Body of pancreas (tissue), 4 donors: ENCODE results near the gene HBQ1. TPM values are rescaled to one million over a fixed set of nuclear protein-coding genes. Genes with fewer than 3 reads are reported as not detected.
"Not testable (repeated sequence)": the region's sequence is repeated elsewhere in the genome, so short reads cannot be mapped to it uniquely, and the experiment has no call there.

Experiments used
- ATAC-seq: fragments of 150-250 bp; one replicate; pipeline ENCODE4 v1.9.1; 2016
- DNase-seq, 4 donors: peaks; one replicate each; pipeline ENCODE4 v3.0.0-alpha.2; 2019
- H3K27ac ChIP-seq, 4 donors: fragments of 200-600 bp; sonication (generic); 1 replicate in 3 of 4; 2 replicates in 1 of 4; pipeline versions ENCODE4 v1.5.1 to v1.6.1; 2016 to 2019; ENCODE audit warnings: mild to moderate bottlenecking in 1 of 4, mixed read lengths in 1 of 4, moderate library complexity in 1 of 4
- H3K27me3 ChIP-seq, 2 donors: fragments of 200-600 bp; sonication (generic); one replicate each; pipeline ENCODE4 v1.6.0; 2016; ENCODE audit warnings: mild to moderate bottlenecking in 1 of 2
- H3K36me3 ChIP-seq, 2 donors: fragments of 200-600 bp; sonication (generic); replicated peaks in 1 of 2; 2 replicates each; pipeline ENCODE4 v1.5.1; 2016; ENCODE audit warnings: low read depth in 2 of 2; ENCODE audit not compliant: insufficient read depth in 1 of 2
- H3K4me1 ChIP-seq: fragments of 200-600 bp; sonication (generic); one replicate; pipeline ENCODE4 v1.6.0; 2016
- H3K4me3 ChIP-seq, 2 donors: fragments of 200-600 bp; sonication (generic); 1 replicate in 1 of 2; 2 replicates in 1 of 2; pipeline ENCODE4 v1.5.1; 2016 to 2019
- H3K9me3 ChIP-seq, 3 donors: fragments of 200-600 bp; sonication (generic); 1 replicate in 2 of 3; 2 replicates in 1 of 3; pipeline ENCODE4 v1.5.1; 2016
- CTCF ChIP-seq, 7 experiments: fragments of 450-650 bp in 4 of 7; fragments of 200-600 bp in 3 of 7; sonication (generic) in 3 of 7; IDR thresholded peaks; one replicate each; pipeline ENCODE4 v1.5.1; 2016 to 2019; ENCODE audit warnings: antibody characterized with exemption in 7 of 7
- POLR2A ChIP-seq, 3 donors: fragments of 450-650 bp; IDR thresholded peaks; one replicate each; pipeline ENCODE4 v1.6.1; 2016; ENCODE audit warnings: antibody characterized with exemption in 3 of 3, mild to moderate bottlenecking in 2 of 3
- WGBS, 2 donors: methylation state at CpG; one replicate each; pipeline ENCODE4 v1.1.5; 2017; 5-methylcytosine and 5-hydroxymethylcytosine counted together
- intact Hi-C: fragments of 100-400 bp; cut with DNase I; formaldehyde crosslinking; loops from one replicate; pipeline ENCODE4 v1.15.1; 2023
- small RNA-seq: library from RNA; depleted of rRNA; stranded (forward); fragments of <200 nt; gene quantifications from one replicate; pipeline ENCODE3, GENCODE V24; 2016
- total RNA-seq, 2 donors: library from RNA; depleted of rRNA; stranded (reverse); fragments of >200 nt; gene quantifications; one replicate each; pipeline ENCODE4 v1.1.0, GENCODE V29; 2016

HBQ1 gene
- total RNA-seq, 2 donors from 2014 or later: not detected

GRCh38 chr16:229731-230281 is 49.5 kb downstream of the HBQ1 start:
- peak overlapping the region in 3 of 4 donors; percentile 83 to 97 (median 84) for H3K27ac ChIP-seq
- H3K4me1 ChIP-seq: peaks cover 16% of the 10 kb centered on the region
- no peaks in the 10 kb centered on the region for H3K27me3 ChIP-seq
- H3K9me3 ChIP-seq: no peaks in the 10 kb centered on the region
- 71% methylated on average over 22 of the region's 22 CpGs for WGBS, 2 donors
- ATAC-seq (no peak), DNase-seq (no peak)
- intact Hi-C loops: no loop called here
- H3K36me3 ChIP-seq: peaks cover 0 to 9% of the 10 kb centered on the region in 2 donors
- H3K4me3 ChIP-seq: no peak overlapping the region
- TF ChIP-seq POLR2A (IDR thresholded peaks at IDR 0.05): no peak
- no peak for TF ChIP-seq CTCF (IDR thresholded peaks at IDR 0.05)

GRCh38 chr16:230351-230750 is 50.1 kb downstream of the HBQ1 start:
- H3K27ac ChIP-seq, H3K36me3 ChIP-seq, H3K9me3 ChIP-seq, H3K27me3 ChIP-seq, H3K4me3 ChIP-seq, intact Hi-C loops, ATAC-seq, DNase-seq: not testable (repeated sequence)
- 88 to 89% methylated on average over 18 of the region's 18 CpGs for WGBS, 2 donors
- H3K4me1 ChIP-seq: peaks cover 16% of the 10 kb centered on the region

Small RNA genes within 50 kb of the gene (small RNA-seq; reads per million reads assigned to genes)
- gene RF00019: not detected

Other genes with a start within 250 kb of the HBQ1 start
- gene POLR3K, start 126.9 kb upstream of the HBQ1 start, total RNA-seq: 1 to 10 TPM; 2.6 to 5.6 TPM
- gene SNRNP25, start 126.6 kb upstream of the HBQ1 start, total RNA-seq: 10 to 100 TPM; 13.2 to 13.5 TPM
- 10 to 100 TPM; 16.3 to 27.7 TPM for gene RHBDF1, start 107.8 kb upstream of the HBQ1 start, total RNA-seq
- 10 to 100 TPM; 65.6 to 66.9 TPM for gene MPG, start 102.2 kb upstream of the HBQ1 start, total RNA-seq
- 10 to 100 TPM; 10.6 to 23.7 TPM for gene NPRL3, start 41.8 kb upstream of the HBQ1 start, total RNA-seq
- gene HBZ, start 27.8 kb upstream of the HBQ1 start, total RNA-seq: not detected
- gene HBM, start 14.5 kb upstream of the HBQ1 start, total RNA-seq: not detected
- 10 to 100 TPM in 1 of 2 donors, 1 to 10 TPM in 1; 6.0 to 23.4 TPM for gene HBA2, start 7.6 kb upstream of the HBQ1 start, total RNA-seq
- gene HBA1, start 3.8 kb upstream of the HBQ1 start, total RNA-seq: not detected
- 100 to 1,000 TPM; 106 to 162 TPM for gene LUC7L, start 49.0 kb downstream of the HBQ1 start, total RNA-seq
- gene FAM234A, start 54.4 kb downstream of the HBQ1 start, total RNA-seq: 10 to 100 TPM; 44.2 to 50.8 TPM
- 10 to 100 TPM; 15.6 to 95.9 TPM for gene RGS11, start 95.5 kb downstream of the HBQ1 start, total RNA-seq
- 100 to 1,000 TPM; 102 to 140 TPM for gene ARHGDIG, start 100.1 kb downstream of the HBQ1 start, total RNA-seq
- gene PDIA2, start 102.7 kb downstream of the HBQ1 start, total RNA-seq: 1,000 to 10,000 TPM in 1 of 2 donors, 100 to 1,000 TPM in 1; 517 to 2,271 TPM
- gene AXIN1, start 172.3 kb downstream of the HBQ1 start, total RNA-seq: 10 to 100 TPM; 14.8 TPM
- gene MRPL28, start 190.1 kb downstream of the HBQ1 start, total RNA-seq: 10 to 100 TPM; 22.1 to 31.0 TPM
- 100 to 1,000 TPM in 1 of 2 donors, 10 to 100 TPM in 1; 83.8 to 113 TPM for gene PGAP6, start 201.5 kb downstream of the HBQ1 start, total RNA-seq
- gene NME4, start 216.7 kb downstream of the HBQ1 start, total RNA-seq: 10 to 100 TPM; 20.2 to 33.0 TPM
- gene DECR2, start 221.4 kb downstream of the HBQ1 start, total RNA-seq: 10 to 100 TPM; 38.9 to 41.2 TPM
- gene RAB11FIP3, start 245.2 kb downstream of the HBQ1 start, total RNA-seq: 100 to 1,000 TPM in 1 of 2 donors, 10 to 100 TPM in 1; 50.1 to 122 TPM